Activated gamma-delta T cell treated with anti-CD3 and anti-CD28 coated beads, Interleukin-2, amount 50 U/mL, for 16 hours (primary cell): ENCODE results near the gene ENPP7.

ENCODE experiments used
- DNase-seq: peaks from one replicate; pipeline ENCODE4 v3.0.0-alpha.2; 2020; ENCODE audit warnings: low read depth

Gene ENPP7

DNA sequence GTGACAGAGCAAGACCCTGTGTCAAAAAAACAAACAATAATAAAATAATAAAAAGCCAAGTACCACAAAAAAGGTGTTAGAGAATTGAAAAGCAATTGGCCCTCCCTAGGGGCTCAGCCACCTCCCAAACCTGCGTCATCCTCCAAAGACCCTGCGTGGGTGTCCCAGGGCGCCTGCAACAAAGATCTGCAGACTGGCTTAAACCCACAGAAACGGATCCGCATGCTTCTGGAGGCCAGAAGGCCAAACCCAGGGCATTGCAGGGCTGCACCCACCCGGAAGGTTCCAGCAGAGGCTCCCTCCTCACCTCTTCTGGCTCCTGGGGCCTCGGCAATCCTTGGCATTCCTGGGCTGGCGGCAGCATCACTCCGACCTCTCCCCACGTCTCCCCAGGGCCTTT is 1.5 kb downstream of the ENPP7 start:
- no peak for DNase-seq

DNA sequence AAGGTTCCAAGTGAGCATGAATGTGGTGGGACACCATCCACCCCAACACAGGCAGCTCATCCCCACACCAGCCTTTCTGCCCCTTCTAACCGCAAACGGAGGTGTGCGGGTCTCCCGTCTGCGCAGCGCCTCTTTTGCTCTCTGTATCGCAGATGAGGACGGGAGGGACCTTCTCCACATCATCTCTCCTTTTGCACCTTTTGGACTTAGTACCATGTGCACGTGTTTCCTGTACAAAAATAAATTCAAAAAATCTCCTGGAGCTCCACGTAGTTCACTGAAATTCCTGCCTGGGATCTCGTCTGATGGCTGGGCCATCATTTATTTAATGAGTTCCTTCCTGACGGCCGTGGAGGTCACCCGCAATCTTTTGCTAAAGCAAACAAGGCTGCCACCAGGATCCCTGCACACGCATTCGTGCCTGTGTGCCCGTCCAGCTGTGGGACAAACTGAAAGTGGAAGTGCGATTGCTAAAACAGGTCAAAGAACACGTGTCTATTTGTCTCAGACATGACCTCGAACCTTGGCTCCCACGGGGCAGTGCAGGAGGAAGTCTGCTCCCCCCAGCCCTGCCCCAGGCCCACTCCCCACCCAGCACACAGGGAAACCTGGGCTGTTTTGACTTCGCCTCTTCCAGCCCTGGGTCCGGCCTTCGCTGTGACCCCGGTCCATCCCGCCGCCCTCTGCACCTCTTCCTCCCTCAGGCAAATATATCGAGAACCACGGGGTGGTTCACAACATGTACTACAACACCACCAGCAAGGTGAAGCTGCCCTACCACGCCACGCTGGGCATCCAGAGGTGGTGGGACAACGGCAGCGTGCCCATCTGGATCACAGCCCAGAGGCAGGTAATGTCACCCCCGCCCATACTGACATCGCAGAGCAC is 2.3 kb downstream of the ENPP7 start:
- DNase-seq: no peak

DNA sequence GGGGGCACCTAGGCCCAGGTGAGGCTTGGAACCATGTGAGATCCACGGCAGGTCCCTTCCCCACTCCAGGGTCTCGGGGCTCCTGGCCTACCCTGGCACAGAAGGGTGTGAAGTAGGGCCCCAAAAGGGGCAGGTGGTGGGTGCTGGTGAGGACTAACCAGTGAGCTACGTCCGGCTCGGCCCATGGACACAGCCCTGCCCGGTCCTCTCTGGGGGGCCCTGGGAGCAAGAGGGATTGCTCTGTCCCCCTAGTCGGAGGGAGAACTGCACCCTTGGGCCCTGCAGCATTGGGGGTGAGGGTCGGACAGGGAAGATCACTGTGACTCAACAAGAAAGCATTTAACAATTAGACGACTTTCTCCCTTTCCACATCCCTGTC is 2.9 kb downstream of the ENPP7 start:
- no peak for DNase-seq

DNA sequence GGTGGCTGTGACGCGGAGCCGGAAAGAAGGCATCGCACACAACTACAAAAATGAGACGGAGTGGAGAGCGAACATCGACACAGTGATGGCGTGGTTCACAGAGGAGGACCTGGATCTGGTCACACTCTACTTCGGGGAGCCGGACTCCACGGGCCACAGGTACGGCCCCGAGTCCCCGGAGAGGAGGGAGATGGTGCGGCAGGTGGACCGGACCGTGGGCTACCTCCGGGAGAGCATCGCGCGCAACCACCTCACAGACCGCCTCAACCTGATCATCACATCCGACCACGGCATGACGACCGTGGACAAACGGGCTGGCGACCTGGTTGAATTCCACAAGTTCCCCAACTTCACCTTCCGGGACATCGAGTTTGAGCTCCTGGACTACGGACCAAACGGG is 4.4 kb downstream of the ENPP7 start:
- no peak for DNase-seq

DNA sequence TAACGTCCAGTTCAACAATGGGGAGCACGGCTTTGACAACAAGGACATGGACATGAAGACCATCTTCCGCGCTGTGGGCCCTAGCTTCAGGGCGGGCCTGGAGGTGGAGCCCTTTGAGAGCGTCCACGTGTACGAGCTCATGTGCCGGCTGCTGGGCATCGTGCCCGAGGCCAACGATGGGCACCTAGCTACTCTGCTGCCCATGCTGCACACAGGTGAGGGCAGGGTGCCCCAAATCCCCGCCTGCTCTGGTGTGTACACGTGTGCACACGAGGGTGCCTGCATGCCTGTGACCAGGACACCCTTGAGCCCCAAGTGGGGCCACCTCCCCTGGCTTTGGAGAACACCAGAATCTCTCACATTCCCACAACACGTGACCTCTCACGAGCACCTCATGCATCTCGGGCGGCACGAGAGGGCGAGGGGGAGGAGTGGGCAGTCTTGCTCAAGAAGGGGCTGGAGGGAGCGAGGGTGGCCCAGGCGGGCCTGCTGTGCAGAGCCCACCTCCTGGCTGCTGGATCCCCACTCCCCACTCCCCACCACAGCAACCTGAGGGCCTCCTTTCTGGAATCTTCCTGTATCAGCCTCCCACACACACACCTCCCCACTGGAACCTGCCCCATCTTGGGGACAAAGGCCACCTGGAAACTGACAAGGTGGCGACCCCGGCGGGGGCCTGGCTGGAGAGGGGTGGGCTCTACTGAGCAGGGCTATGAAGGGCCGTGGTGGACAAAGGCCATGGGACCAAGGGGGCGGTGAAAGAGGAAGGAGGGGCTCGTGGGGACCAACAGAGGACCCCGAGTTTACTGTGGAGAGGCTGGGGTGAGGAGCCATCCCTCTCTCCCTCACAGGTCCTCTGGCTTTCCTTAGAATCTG is 6.5 kb downstream of the ENPP7 start:
- DNase-seq: no peak

DNA sequence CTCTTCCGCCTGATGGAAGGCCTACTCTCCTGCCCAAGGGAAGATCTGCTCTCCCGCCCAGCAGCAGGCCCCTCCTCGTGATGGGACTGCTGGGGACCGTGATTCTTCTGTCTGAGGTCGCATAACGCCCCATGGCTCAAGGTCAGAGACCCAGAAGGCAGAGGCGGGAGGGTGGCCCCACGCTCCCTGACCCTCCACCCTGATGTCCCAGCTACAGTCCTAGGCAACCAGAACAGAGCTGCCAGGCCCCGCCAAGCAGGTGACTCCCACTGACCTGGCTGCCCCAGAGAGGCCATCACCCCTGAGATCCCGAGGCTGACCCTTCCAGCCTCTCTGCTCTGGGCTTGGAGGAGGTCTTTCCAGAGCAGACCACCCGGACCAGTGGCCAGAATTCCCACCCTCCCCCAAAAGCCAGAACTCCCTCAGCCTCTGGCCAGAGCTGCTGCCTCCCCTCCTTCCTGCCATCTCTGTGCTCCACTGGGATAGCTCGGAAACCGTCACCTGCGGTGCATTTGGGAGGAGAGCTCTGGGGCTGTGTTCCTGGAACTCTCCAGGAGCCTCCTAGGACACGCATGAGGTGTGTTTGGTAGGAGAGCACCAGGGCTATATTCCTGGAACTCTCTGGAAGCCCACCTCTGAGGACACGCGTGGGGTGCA is 7.3 kb downstream of the ENPP7 start:
- DNase-seq: no peak

DNA sequence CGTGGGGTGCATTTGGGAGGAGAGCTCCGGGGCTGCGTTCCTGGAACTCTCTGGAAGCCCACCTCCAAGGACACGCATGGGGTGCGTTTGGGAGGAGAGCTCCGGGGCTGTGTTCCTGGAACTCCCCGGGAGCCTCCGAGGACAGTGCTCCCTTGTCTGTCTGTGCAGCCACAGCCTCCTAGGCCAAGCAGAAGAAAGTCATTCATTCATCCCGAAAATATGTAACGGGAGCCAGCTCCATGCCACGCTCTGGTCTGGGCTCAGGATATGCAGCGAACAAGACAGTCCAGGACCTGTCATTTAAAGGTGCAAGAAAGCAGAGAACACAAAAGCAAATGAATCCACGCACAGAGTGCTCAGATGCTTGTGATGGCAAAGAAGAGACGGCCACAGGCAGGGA is 7.9 kb downstream of the ENPP7 start:
- no peak for DNase-seq

DNA sequence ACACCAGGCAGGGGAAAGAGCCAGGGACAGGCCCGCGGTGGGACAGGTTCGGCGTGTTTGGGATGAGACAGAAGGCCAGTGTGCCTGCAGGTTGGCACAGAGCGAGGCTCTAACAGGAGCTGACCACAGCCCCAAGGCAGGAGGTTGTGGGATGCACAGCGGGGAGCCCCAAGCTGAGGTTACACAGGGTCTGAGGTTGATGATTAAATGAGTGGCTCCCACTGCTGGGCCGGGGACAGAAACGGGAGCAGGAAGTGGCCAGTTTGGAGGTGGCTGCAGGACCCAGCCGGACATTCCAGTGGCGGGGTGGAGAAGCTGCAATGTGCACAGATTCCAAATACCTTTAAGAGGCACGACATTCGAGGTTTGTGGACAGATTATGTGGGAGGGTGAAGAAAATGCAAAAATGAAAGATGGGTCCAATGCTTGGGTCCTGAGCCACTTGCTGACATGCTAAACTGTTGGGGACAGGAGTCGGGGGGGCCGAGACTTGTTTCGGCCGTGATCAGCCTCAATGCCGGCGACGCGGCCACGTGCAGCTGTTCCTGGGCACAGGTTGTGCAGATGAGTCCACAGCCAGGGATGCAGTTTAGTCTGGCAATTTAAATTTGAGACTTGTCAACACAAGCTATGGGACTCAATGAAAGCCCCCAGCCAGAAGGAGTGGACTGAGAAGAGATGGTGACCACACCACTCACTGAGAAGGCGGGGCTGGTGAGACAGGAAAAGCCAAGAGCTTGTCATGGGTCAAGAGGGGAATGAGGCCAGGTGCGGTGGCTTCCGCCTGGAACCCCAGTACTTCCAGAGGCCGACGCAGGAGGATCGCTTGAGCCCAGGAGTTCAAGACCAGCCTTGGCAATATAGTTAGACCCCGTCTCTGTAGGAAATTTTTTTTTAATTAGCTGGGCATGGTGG is 8.7 kb downstream of the ENPP7 start:
- no peak for DNase-seq

DNA sequence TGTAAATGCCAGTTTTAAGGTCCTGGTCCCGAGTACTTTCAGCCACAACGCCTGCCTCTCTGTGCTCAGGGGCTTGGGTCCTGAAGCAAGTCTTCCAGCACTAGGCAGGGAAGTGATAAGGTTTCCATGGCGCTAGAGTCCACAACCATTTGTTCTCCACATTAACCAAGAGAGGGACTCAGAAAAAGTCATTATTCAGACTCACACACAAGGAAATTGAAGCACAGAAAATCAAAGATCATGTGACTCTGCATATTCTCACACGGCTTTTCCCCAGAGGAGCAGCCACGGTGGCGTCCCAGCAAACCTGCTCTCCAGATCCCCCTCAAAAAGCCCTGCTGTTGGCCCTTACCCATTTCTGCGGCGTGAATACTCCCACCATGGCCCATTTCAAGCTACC is 9.7 kb downstream of the ENPP7 start:
- no peak for DNase-seq

DNA sequence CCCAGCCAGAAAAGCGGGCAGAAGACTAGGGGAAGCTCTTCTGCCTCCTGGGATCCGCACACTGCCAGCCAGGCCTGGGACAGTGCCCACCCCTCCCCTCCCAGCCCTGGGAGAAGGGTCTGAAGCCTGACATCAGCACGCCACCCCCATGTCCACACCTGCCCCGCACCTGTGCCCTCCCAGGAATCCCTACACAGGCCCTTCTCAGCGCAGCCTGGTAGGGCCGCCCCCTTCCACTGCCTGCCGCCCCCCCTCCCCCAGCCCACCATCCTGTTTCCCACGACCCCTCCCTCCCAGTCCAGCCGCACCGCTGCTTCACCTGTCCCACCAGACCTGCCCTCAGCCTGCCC is 10.6 kb downstream of the ENPP7 start:
- DNase-seq: no peak

DNA sequence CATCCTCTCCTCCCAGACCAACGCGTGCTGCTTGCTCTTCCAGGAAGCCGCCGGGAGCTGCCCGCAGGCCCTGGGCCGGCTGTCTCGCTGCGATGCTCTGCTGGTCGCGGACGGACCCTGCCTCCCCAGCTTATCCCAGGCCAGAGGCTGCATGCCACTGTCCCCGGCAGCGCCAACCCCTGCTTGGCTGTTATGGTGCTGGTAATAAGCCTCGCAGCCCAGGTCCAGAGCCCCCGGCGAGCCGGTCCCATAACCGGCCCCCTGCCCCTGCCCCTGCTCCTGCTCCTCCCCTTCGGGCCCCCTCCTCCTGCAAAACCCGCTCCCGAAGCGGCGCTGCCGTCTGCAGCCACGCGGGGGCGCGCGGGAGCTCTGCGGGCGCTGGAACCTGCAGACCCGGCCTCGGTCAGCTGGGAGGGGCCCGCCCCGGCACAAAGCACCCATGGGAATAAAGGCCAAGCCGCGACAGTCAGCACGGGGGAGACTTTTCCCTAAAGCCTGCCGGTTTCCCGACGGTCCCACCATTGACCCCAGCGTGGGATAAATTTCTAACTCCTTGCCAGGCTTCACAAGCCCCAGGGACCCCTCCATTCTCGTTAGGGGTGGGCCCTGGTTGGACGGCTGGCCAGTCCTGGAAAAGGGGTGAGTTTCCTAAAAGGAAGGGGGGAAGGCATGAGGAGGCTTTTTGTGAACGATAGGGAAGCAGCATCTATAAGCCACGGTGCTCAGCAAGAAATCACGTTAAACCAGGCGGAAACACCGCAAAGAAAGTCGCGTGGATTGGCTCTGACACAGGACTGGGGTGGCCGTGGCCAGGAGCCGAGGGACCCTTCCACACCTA is 11.2 kb downstream of the ENPP7 start:
- DNase-seq: peak; percentile 58

DNA sequence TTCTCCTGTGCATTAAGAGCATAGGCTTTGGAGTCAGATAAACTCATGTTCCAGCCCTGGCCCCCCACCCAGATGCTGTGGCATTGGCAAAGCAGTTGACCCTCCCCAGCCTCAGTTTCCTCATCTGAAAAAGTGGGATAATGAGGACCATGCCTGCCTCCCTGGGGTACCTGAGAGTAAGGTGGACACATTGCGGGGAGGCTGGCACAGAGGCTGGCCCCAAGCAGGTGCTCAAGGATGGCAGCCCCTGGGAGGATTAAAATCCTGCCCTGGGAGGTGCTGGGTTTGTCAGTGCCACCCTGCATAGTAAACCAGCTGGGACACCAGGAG is 11.8 kb downstream of the ENPP7 start:
- DNase-seq: no peak

DNA sequence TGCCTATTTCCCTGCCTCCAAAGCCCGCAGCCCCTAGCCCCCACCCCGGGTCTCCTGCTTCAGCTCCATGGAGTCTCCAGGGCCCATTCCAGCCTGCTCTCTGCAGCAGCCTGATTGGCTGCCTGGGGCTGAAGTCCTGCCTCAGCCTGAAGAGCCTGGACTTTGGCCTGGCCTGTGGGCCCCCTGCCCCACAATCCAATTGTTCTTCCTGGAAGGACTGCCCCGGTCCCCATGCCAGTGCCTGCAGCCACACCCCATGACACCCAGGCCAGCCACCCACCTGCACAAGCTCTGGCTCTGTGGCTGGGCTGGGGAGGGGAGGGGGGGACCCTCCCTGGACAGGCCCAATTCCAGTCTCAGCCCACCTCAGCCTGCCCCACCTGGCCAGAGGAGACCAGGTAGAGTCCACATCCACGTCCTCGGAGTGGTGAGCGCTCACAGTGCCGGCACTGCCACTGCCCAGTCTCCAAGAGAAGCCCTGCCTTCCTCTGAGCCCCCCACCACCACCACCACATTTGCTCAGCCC is 12.3 kb downstream of the ENPP7 start:
- DNase-seq: no peak

DNA sequence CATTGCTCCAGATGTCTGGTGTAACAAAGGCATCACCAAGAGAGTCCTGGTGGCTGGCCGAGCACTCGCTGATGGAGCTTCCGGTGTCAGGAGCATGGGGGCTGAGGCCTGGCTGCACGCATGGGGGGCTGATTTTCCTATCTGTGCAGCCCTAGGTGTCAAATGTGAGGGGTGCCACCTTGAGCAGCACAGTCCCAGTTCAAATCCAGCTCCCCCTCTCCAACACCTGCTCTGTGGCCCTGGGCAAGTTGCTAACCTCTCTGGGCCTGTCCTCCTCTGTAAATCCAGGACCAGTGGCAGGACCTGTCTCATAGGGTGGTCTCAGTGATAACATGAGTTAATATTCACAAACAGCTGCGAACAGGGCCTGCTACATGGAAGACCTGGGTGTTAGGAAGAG is 12.9 kb downstream of the ENPP7 start:
- DNase-seq: no peak

DNA sequence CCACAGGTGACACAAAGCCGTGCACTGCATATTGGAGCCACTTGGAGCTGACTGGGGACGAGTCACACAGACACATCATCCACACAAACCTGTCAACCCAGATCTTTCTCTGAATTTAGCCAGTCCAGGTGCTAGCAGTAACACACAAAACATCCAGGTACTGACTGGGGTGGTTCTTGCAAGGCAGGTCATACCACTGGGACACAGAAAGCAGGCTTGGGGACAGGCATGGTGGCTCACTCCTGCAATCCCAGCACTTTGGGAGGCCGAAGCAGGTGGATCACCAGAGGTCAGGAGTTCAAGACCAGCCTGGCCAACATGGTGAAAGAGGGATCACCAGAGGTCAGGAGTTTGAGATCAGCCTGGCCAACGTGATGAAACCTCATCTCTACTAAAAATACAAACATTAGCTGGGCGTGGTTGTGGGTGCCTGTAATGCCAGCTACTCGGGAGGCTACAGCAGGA is 14.9 kb downstream of the ENPP7 start:
- no peak for DNase-seq

DNA sequence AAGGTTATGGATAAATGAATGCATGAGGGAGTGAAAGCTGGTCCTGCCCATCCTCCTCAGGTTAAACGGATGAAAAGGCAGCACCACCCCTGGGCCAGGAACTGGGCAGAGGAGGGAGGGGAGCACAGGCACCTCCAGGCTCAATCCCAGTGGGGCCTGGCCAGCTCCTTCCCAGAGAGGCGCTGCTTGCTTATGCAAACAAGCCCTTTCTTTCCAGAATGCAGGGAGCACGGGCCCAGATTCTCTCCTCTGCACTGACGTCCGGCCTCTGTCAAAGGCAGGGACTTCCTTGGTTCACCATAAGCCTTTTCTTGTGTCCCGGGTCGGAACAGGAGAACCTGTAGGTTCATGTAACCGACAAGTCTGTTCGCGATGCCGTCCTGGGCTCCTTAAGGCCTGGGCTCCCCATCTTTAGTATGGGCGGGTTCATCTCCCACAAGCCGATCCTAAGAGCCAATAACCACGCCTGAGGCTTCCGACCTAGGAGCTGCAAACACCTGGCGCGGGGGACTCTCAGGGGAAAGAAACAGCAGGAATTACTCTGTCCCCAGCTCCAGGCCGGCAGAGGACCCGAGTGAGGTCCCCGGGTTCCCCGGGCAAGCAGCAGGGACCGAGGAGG is 16.3 kb downstream of the ENPP7 start:
- DNase-seq: no peak

DNA sequence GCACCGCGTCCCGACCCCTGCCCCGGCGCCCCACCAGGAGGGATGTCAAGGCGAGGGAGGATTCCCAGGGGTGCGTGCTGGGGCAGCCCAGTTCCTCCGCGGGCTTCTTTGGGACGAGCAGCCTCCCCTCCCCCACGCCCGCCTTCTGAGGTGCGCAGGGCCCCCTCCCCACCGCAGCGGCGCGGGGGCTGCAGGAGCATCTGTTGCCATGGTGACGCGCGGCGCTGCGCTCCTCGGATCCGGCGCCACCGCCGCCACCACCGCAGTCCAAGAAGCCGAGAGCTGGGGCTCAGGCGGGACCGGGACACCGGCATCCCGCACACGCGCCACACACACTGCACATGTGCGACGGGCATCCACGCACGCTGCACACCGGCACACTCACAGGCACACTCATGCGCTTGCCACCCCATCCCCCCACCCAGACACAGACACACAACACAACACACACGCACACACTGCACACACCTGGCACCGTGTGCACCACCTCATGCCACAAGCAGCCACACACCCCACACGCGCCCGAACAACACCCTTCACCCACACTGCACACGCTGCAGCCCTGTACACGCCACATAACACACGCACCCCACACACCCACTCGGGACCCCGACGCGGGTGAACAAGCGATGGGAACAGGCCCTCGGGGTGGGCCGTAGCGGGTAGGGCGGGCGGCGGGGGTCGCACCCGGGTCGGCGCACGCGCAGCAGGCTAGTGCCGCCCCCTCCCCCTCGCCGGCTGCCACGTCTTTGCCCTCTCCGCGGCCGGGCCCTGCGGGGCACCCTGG is 17.0 kb downstream of the ENPP7 start:
- no peak for DNase-seq

DNA sequence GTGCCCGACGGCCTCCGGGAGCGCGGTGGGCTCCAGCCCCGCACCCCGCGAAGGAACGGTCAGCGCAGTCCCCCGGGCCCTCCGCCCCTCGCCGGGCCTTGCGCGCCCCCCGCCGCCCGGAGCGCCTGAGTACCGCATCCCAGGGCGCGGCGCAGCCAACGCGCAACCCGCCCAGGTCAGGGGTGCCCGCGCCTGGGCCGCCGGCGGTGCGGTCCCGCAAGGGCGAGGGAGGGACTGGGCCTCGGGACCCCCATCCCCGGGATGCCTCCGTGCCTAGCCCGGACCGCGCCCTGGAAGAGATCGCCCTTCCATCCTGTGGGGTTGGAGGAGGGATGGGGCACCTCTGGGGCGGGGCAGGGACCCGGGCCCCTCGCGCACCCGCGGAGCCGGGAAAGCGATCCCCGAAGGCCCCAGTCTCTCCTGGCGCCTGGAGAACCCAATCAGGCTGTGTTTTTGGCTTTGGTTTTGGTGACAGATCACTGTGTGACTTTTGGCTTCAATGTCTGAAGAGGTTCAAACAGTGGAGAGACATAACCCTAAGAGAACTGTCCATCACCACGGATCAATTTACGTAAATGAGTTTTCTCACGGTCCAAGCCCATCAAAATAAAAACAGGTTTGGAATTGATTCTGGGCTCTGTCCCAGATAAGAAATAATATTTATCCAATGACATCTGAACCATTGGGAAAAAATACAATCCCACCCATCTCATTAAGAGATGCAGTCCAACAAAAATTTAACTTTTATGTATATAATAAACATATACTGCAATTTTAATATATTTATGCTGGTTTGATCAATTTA is 17.8 kb downstream of the ENPP7 start:
- DNase-seq: no peak
